NB4 (cell line): ENCODE data around the gene SLC2A1.

ENCODE experiments used
- DNase-seq: peaks from one replicate; pipeline ENCODE4 v3.0.0; 2010; ENCODE audit warnings: low read depth
- H3K4me3 ChIP-seq: one replicate; pipeline ENCODE4 v1.5.1; 2011; ENCODE audit warnings: mild to moderate bottlenecking, low read depth, low read length, moderate library complexity
- MAX ChIP-seq: IDR thresholded peaks from 2 replicates; pipeline ENCODE4 v1.6.1; 2011; ENCODE audit warnings: low read depth, low read length
- MYC ChIP-seq: IDR thresholded peaks from 2 replicates; pipeline ENCODE4 v1.6.1; 2011; ENCODE audit warnings: low read depth, low read length
- POLR2A ChIP-seq: IDR thresholded peaks from 2 replicates; pipeline ENCODE4 v1.6.1; 2011; ENCODE audit warnings: mild to moderate bottlenecking; ENCODE audit not compliant: insufficient read length; ENCODE audit errors: extremely low read depth
- TF ChIP-seq, protein P1 (sequence below): IDR thresholded peaks from one replicate; pipeline ENCODE4 v1.5.1; 2012; ENCODE audit warnings: low read depth, low read length

The SLC2A1 gene

DNA sequence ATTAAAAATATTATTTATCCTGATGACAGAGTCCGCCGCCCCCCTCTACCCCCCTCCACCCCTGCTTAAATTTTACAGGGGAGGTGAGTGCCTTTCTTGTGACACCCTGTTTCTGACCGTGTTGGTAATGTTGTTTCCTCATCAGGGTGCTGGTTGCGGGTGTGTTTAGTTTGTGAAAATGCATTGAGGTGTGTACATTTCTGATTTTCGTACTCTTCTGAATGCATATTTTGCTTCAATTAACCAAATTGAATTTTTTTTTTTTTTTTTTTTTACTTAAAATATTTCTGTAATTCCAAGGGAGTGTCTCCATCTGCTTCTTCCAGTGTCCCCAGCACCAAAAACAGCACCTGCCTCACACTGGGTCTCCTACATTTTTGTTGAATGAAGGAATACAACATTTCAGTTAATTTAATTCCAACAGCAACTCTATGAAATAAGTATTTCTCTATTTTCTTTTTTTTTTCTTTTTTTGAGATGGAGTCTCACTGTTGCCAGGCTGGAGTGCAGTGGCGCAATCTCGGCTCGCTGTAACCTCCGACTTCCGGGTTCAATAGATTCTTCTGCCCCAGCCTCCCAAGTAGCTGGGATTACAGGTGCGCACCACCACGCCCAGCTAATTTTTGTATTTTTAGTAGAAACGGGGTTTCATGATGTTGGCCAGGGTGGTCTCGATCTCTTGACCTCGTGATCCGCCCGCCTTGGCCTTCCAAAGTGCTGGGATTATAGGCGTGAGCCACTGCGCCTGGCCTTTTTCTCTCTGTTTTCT is 5.6 kb upstream of the SLC2A1 start:
- DNase-seq = no peak
- TF ChIP-seq POLR2A = no peak
- TF ChIP-seq MAX = no peak
- TF ChIP-seq, protein P1, sequence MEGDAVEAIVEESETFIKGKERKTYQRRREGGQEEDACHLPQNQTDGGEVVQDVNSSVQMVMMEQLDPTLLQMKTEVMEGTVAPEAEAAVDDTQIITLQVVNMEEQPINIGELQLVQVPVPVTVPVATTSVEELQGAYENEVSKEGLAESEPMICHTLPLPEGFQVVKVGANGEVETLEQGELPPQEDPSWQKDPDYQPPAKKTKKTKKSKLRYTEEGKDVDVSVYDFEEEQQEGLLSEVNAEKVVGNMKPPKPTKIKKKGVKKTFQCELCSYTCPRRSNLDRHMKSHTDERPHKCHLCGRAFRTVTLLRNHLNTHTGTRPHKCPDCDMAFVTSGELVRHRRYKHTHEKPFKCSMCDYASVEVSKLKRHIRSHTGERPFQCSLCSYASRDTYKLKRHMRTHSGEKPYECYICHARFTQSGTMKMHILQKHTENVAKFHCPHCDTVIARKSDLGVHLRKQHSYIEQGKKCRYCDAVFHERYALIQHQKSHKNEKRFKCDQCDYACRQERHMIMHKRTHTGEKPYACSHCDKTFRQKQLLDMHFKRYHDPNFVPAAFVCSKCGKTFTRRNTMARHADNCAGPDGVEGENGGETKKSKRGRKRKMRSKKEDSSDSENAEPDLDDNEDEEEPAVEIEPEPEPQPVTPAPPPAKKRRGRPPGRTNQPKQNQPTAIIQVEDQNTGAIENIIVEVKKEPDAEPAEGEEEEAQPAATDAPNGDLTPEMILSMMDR = no peak
- no peak for TF ChIP-seq MYC

DNA sequence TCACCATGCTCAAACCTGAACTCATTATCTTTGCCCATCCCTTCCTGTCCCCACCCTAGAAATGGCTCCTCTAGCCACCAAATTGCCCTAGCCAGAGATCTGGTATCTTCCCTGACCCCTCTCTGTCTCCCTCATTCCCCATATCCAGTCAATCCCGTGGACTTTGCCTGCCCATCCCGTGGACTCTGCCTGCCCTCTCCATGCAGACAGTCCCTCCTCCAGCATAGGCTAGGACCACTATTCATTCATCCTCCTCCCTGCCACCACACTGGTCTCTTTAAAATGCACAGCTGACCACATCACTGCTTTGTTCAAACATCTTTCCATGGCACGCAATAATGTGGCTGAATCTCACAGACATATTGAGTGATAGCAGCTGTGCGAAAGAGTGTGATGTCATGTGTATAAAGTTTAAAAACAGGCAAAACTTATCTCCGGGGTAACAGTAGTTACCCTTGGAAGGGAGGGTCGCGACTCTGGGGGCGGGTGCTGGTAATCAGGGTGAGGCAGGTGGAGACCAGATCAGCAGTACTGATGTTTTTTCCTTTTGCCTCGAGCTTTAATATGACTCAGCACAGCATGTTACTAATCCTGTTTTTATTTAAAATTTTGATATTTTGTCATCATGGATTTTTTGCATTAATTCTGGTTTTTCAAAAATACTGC is 4.8 kb upstream of the SLC2A1 start:
- no peak for TF ChIP-seq MAX
- TF ChIP-seq POLR2A = no peak
- no peak for TF ChIP-seq MYC
- TF ChIP-seq, protein P1 = no peak
- H3K4me3 ChIP-seq = no peak overlapping the region
- no peak for DNase-seq

More for the DNA sequence above, 5.6 kb upstream of the SLC2A1 start:
- H3K4me3 ChIP-seq = no peak overlapping the region

DNA sequence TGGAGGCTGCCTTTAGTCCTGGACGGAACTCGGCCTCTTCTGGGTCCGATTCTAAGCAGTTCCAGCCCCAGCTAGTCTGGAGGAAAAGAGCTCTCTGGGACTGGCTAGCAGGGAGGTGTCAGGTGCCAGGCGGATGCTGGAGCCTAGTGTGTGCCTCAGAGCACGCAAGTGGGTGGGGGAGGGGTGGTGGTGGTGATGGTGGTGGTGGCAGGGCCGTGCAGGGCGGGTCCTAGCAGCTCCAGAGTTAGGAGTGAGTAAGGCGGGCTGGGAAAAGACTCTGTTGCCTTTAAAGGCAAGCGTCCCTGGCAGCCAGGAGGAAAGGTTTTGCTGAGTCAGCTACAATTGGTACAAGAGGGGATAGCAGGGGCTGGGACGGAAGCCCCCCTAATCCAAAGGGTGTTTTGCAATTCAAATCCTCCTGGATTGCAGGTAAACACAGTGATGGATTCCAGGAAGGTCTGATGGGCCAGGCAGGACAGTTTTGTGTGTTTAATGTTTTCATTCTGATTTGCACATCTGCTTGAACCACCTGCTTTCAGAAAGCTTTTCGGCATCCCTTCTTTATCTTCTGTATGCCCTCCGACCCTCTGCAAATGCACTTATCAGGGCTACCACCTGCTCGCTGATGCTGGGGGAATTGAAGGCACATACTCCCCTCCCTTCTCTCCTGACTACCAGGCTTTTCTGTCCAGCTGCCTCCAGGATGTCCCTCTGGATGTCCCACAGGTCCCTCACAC is 4.1 kb upstream of the SLC2A1 start:
- TF ChIP-seq MAX (no peak), POLR2A (no peak), MYC (no peak)
- TF ChIP-seq, protein P1 = no peak
- no peak overlapping the region for H3K4me3 ChIP-seq
- no peak for DNase-seq

- TF ChIP-seq, protein P1 = no peak
- TF ChIP-seq MYC (no peak), MAX (no peak), POLR2A (no peak)
- DNase-seq = no peak
- no peak overlapping the region for H3K4me3 ChIP-seq
These were observed 2.8 kb upstream of the SLC2A1 start for GRCh38 chr1:42961312-42962091.

DNA sequence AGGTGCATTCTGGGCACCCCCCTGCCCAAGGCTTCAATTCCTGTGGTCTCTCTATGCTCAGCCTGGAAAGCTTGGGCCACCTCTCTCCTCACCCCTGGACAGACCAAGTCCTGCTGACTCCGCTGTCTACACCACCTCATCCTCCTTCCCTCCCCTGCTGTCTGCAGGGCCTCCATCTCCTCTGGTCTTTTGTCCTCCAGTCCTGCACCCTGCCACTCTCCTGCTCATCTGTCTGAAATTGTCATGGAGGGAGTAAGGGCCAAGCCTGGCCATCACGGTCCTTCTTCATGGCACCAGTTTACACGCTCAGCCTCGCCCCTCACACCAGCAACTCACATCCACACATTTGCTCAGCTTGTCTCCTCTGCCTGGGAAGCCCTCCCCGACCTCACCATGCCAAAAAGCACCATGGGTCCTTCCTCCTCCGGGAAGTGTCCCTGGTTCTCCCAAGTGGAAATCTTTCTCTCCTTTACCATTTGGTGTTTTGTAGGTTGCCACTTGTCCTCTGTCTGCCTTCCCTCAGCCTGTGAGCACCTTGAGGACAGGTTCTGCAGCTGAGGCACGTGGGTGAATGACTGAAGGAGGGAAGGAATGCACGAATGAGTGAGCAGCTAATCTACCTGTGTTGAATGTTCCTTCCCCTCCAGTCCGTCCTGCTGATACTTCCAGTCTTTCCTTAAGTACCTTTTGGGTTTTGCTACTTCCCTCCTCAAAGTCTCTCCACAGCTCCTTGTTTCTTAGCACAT is 2.1 kb upstream of the SLC2A1 start:
- DNase-seq = no peak
- TF ChIP-seq POLR2A (no peak), MAX (no peak), MYC (no peak)
- TF ChIP-seq, protein P1 = no peak
- H3K4me3 ChIP-seq = no peak overlapping the region
